GM12878 (cell line): ENCODE measurements around the gene GPER1. TPM values are rescaled to one million over a fixed set of nuclear protein-coding genes. Genes with fewer than 3 reads are reported as not detected.
A peak's percentile ranks its signal among the peaks of the same experiment; 100 is the strongest.

Source experiments
- ATAC-seq: fragments of 200-7000 bp; cut with Tn5 transposase; 3 replicates; pipeline ENCODE4 v1.9.1; 2020; ENCODE audit warnings: mild to moderate bottlenecking, moderate library complexity
- BruUV-seq: library from RNA; stranded (reverse); fragments of 400-500 nt; replicated peaks from 2 replicates; lab custom pipeline; 2021; lab: Mats Ljungman, UMichigan
- CTCF ChIA-PET: fragments of 300-600 bp; sonication (Branson Sonifier 250); formaldehyde crosslinking; extraction: SDS; loops from one replicate; lab custom pipeline; 2021; ENCODE audit warnings: inconsistent platforms; lab: Yijun Ruan, JAX
- POLR2A ChIA-PET: fragments of 350-600 bp; formaldehyde crosslinking; extraction: SDS; loops from one replicate; lab custom pipeline; 2021; ENCODE audit warnings: inconsistent platforms; lab: Charles Lee
- RAD21 ChIA-PET: fragments of 300-600 bp; sonication (Branson Sonifier 250); formaldehyde crosslinking; loops from one replicate; lab custom pipeline; 2023; ENCODE audit warnings: antibody characterized with exemption; ENCODE audit not compliant: unreplicated experiment; lab: Charles Lee
- SMC1A ChIA-PET: fragments of 300-600 bp; sonication (Branson Sonifier 250); formaldehyde crosslinking; loops from one replicate; lab custom pipeline; 2023; ENCODE audit not compliant: unreplicated experiment, uncharacterized antibody; lab: Charles Lee
- DNase-seq: peaks from one replicate; pipeline ENCODE4 v3.0.0-alpha.2; 2011; ENCODE audit warnings: low read depth, low spot score
- FAIRE-seq: peaks from 3 replicates; lab custom pipeline; 2011; peaks lifted over from hg19 to GRCh38; lab: Jason Lieb, UNC
- H2AFZ ChIP-seq: 2 replicates; pipeline ENCODE4 v1.6.0; 2011; ENCODE audit warnings: low read depth, low read length, control low read depth; ENCODE audit not compliant: control insufficient read depth
- H3K27ac ChIP-seq: 2 replicates; pipeline ENCODE4 v1.5.1; 2011; ENCODE audit warnings: control low read depth; ENCODE audit not compliant: control insufficient read depth, insufficient read depth
- H3K27me3 ChIP-seq, 2 experiments: replicated peaks in 1 of 2; 2 replicates each; pipeline versions ENCODE4 v1.6.0 to v1.6.1; 2011; ENCODE audit warnings: low read length in 1 of 2; ENCODE audit not compliant: control insufficient read depth in 2 of 2, insufficient read depth in 2 of 2
- H3K36me3 ChIP-seq, 2 experiments: 2 replicates each; pipeline ENCODE4 v1.5.1; 2011; ENCODE audit warnings: low read length in 1 of 2; ENCODE audit not compliant: control insufficient read depth in 2 of 2, insufficient read depth in 2 of 2
- H3K4me1 ChIP-seq: 2 replicates; pipeline ENCODE4 v1.6.1; 2011; ENCODE audit warnings: mild to moderate bottlenecking, low read length, moderate library complexity, mixed read lengths; ENCODE audit not compliant: control insufficient read depth, insufficient read depth
- H3K4me2 ChIP-seq: 2 replicates; pipeline ENCODE4 v1.6.0; 2011; ENCODE audit warnings: control low read depth; ENCODE audit not compliant: control insufficient read depth, insufficient read depth
- H3K4me3 ChIP-seq: fragments of 200-600 bp; sonication (generic); 2 replicates; pipeline ENCODE4 v1.5.1; 2016
- H3K79me2 ChIP-seq: 2 replicates; pipeline ENCODE4 v1.6.0; 2011; ENCODE audit warnings: low read length; ENCODE audit not compliant: control insufficient read depth, insufficient read depth
- H3K9ac ChIP-seq: 2 replicates; pipeline ENCODE4 v1.8.0; 2011; ENCODE audit warnings: low read length, control low read depth, mixed read lengths; ENCODE audit not compliant: control insufficient read depth, insufficient read depth
- H3K9me3 ChIP-seq: replicated peaks from 3 replicates; pipeline ENCODE4 v1.5.1; 2011; ENCODE audit warnings: mild to moderate bottlenecking, low read length; ENCODE audit not compliant: control insufficient read depth, insufficient read depth
- H4K20me1 ChIP-seq: 2 replicates; pipeline ENCODE4 v1.6.0; 2011; ENCODE audit not compliant: control insufficient read depth, insufficient read depth
- EP300 ChIP-seq, 2 experiments: fragments of 150-350 bp in 1 of 2; IDR thresholded peaks; 2 replicates each; pipeline ENCODE4 v1.6.1; 2011 to 2012; ENCODE audit warnings: low read depth in 2 of 2, low read length in 2 of 2, borderline replicate concordance in 1 of 2, improper control_type of control experiment in 1 of 2, inconsistent platforms in 1 of 2; ENCODE audit not compliant: control insufficient read depth in 1 of 2
- ESRRA ChIP-seq: IDR thresholded peaks from 2 replicates; pipeline ENCODE4 v1.6.1; 2012; ENCODE audit warnings: mild to moderate bottlenecking, low read length, improper control_type of control experiment
- EZH2 ChIP-seq: IDR thresholded peaks from 2 replicates; pipeline ENCODE4 v1.6.1; 2012; ENCODE audit warnings: low read depth, mild to moderate bottlenecking, control low read depth, inconsistent platforms, low read length, borderline replicate concordance; ENCODE audit not compliant: control insufficient read depth
- FOS ChIP-seq: IDR thresholded peaks from 3 replicates; pipeline ENCODE4 v1.6.1; 2011; ENCODE audit warnings: borderline replicate concordance; ENCODE audit not compliant: insufficient read length; ENCODE audit errors: extremely low read depth
- GABPA ChIP-seq: IDR thresholded peaks from 2 replicates; pipeline ENCODE4 v1.6.1; 2014; ENCODE audit warnings: antibody characterized with exemption, low read depth, mild to moderate bottlenecking, inconsistent platforms
- HCFC1 ChIP-seq: fragments of 150-350 bp; IDR thresholded peaks from 2 replicates; pipeline ENCODE4 v1.6.1; 2014; ENCODE audit warnings: low read length
- IKZF1 ChIP-seq: fragments of 450-650 bp; conservative IDR thresholded peaks from 2 replicates; pipeline ENCODE4 v1.6.1; 2017; ENCODE audit warnings: antibody characterized with exemption, mild to moderate bottlenecking
- IRF4 ChIP-seq: IDR thresholded peaks from 2 replicates; pipeline ENCODE4 v1.6.1; 2011; ENCODE audit warnings: low read depth, low read length
- MEF2B ChIP-seq: fragments of 450-650 bp; IDR thresholded peaks from 2 replicates; pipeline ENCODE4 v1.6.1; 2018; ENCODE audit warnings: mild to moderate bottlenecking, moderate library complexity; ENCODE audit not compliant: partially characterized antibody, poor library complexity, severe bottlenecking
- MTA2 ChIP-seq: fragments of 450-650 bp; IDR thresholded peaks from 2 replicates; pipeline ENCODE4 v1.6.1; 2016; ENCODE audit warnings: low read depth, mild to moderate bottlenecking, moderate library complexity
- NR2C2 ChIP-seq: IDR thresholded peaks from 2 replicates; pipeline ENCODE4 v1.6.1; 2011; ENCODE audit warnings: borderline replicate concordance, low read depth; ENCODE audit not compliant: control insufficient read depth, insufficient read length
- NRF1 ChIP-seq: conservative IDR thresholded peaks from 2 replicates; pipeline ENCODE4 v1.6.1; 2011; ENCODE audit warnings: mild to moderate bottlenecking, low read depth, low read length, improper control_type of control experiment
- PAX5 ChIP-seq: IDR thresholded peaks from 2 replicates; pipeline ENCODE4 v1.6.1; 2011; ENCODE audit warnings: low read depth, low read length, borderline replicate concordance
- RAD51 ChIP-seq: fragments of 450-650 bp; IDR thresholded peaks from 2 replicates; pipeline ENCODE4 v1.6.1; 2016; ENCODE audit warnings: moderate library complexity, mild to moderate bottlenecking, inconsistent platforms
- SPI1 ChIP-seq: IDR thresholded peaks from 2 replicates; pipeline ENCODE4 v1.6.1; 2011; ENCODE audit warnings: low read depth, mild to moderate bottlenecking, low read length, moderate library complexity, borderline replicate concordance; ENCODE audit not compliant: insufficient read depth
- WGBS: methylation state at CpG from one replicate; pipeline ENCODE4 v1.1.6; 2016; ENCODE audit warnings: low lambda C conversion rate; ENCODE audit not compliant: insufficient replicate concordance, insufficient coverage; ENCODE audit errors: missing lambda C conversion rate; 5-methylcytosine and 5-hydroxymethylcytosine counted together
- in situ Hi-C: fragments of 300-500 bp; cut with MboI; formaldehyde crosslinking; loops from 9 replicates; pipeline ENCODE4 v1.14.3; 2018; ENCODE audit warnings: mixed read lengths
- intact Hi-C: fragments of 100-400 bp; cut with micrococcal nuclease; formaldehyde crosslinking; loops from one replicate; pipeline ENCODE4 v1.14.2; 2022; ENCODE audit not compliant: unreplicated experiment
- polyA plus RNA-seq, 11 experiments: library from polyadenylated mRNA; depleted of rRNA in 4 of 11; unstranded in 6 of 11; stranded (reverse) in 5 of 11; fragments of >200 nt; fragmentation: Nextera tagmentation in 4 of 11; fragmentation: Illumina TruSeq in 1 of 11; extraction: Ambion mirVana in 4 of 11; extraction: Trizol in 1 of 11; gene quantifications; 1 replicate in 1 of 11; 2 replicates in 10 of 11; pipeline versions ENCODE4 v1.2.1 to v1.2.3, GENCODE V29; 2011 to 2016; ENCODE audit warnings: inconsistent platforms in 2 of 11, missing spikeins in 2 of 11, low read depth in 1 of 11
- total RNA-seq, 4 experiments: library from RNA; depleted of rRNA in 3 of 4; stranded (reverse); fragments of >200 nt in 3 of 4; fragmentation: Illumina TruSeq in 1 of 4; extraction: Trizol in 1 of 4; gene quantifications; 2 replicates each; pipeline versions ENCODE4 v1.2.1 to v1.2.3, GENCODE V29; 2013 to 2021
- TF ChIP-seq, protein P1 (sequence below): IDR thresholded peaks from 2 replicates; pipeline ENCODE4 v1.6.1; 2012; ENCODE audit warnings: mild to moderate bottlenecking, low read depth, low read length
- TF ChIP-seq, protein P2 (sequence below): IDR thresholded peaks from 2 replicates; pipeline ENCODE4 v1.6.1; 2011; ENCODE audit warnings: low read depth, low read length, improper control_type of control experiment, borderline replicate concordance

Gene GPER1
- total and polyA plus RNA-seq, 10 of the 15 experiments (the other 5 are each of a cell fraction or from before 2014, with no cell fraction given) = 0.03 to 6.5 (median 2.6) TPM

DNA sequence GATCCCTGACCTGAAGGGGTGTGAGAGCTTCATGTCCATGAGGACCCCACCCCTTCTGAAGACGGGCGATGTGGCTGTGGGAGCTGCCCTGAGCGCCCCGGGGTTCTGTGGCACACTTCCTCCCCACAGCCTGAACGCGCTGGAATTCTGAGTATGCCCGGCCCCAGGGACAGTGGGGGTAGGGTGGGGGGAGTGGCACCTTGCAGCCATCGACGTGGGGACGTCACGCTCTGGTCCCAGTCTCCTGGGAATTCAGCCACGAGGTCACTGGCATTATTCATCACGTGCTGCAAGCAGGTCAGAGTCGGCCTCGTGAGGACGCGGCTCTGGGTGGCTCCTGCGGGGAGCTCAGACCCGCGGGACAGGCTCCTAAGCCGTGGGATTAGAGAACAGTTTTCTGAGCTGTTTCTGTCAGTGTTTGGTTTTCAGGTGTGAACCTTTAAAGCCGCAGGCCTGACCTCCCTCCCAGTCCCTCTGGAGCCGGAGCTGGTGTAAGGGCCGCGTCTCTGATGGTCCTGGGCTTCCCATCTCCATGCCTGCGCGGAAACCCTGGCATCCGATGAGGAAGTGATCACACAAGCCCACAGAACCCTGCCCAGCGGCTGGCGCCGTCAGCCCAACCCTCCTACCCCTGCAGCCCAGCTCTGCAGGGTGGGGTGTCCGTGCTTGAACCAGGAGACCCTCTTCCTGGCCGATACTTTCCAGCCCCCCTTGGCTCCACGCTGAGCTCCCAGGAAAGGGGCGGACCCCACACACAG is 27.4 kb upstream of the GPER1 start:
- 61% methylated on average over 35 of the region's 35 CpGs for WGBS
- H3K27ac ChIP-seq = peak overlapping the region; percentile 81
- peak; percentile 27 for FAIRE-seq
- no peaks in the 10 kb centered on the region; the same call in 2 of the 3 replicates for H3K9me3 ChIP-seq
- in situ Hi-C loops (loop anchor here (5.0 kb wide), 2 partner anchors 33 to 63 kb away; no protein-coding TSS in a partner anchor), intact Hi-C loops (loop anchor here (10.0 kb wide), 1 partner anchor 156 kb away; no protein-coding TSS in a partner anchor)
- no peaks in the 10 kb centered on the region for H4K20me1 ChIP-seq
- peak; percentile 4; the same call in 2 of the 3 replicates for ATAC-seq
- RAD21 ChIA-PET = interaction anchor here (1.3 to 3.1 kb wide), 4 partner anchors 34 to 66 kb away, joined by 4 to 12 read pairs (median 5); no protein-coding TSS in a partner anchor
- no peak for DNase-seq
- H3K4me3 ChIP-seq = peak overlapping the region; percentile 50; the same call in 1 of the 2 replicates
- H3K9ac ChIP-seq = peak overlapping the region; percentile 39; the same call in 1 of the 2 replicates
- H3K36me3 ChIP-seq = peaks cover 4 to 5% of the 10 kb centered on the region in 2 experiments; a peak in 3 of 4 replicates
- SMC1A ChIA-PET = interaction anchor here (1.6 to 3.6 kb wide), 5 partner anchors 15 to 67 kb away, joined by 3 to 28 read pairs (median 10); partner anchors contain the start of gene GPR146
- H2AFZ ChIP-seq = peak overlapping the region; percentile 30
- CTCF ChIA-PET = interaction anchor here (0.8 to 9.7 kb wide), 8 partner anchors 8 to 115 kb away, joined by 3 to 77 read pairs (median 4); partner anchors contain the start of gene GPR146
- peaks cover 33% of the 10 kb centered on the region for H3K4me1 ChIP-seq
- BruUV-seq = no TSS peak
- H3K4me2 ChIP-seq = peak overlapping the region; percentile 76
- POLR2A ChIA-PET = interaction anchor here (1.1 to 3.0 kb wide), 4 partner anchors 16 to 35 kb away, joined by 3 to 40 read pairs (median 9); partner anchors contain the start of gene GPR146
- no peaks in the 10 kb centered on the region for H3K27me3 ChIP-seq
- peaks cover 11% of the 10 kb centered on the region for H3K79me2 ChIP-seq
- TF ChIP-seq NRF1 = no peak
- TF ChIP-seq RAD51 = peak; percentile 70
- TF ChIP-seq MEF2B = peak; percentile 84
- TF ChIP-seq SPI1 = peak; percentile 49; the same call in 1 of the 2 replicates
- 0 out of 2 replicates have a peak, but pooled peaks have one; percentile 6 for TF ChIP-seq PAX5
- no peak for TF ChIP-seq NR2C2
- no peak for TF ChIP-seq EZH2
- peak in 1 of 2 experiments; percentile 7; a peak in 1 of 4 replicates for TF ChIP-seq EP300 (IDR thresholded peaks at IDR 0.05; ENCODE audit: borderline replicate concordance in 1 of 2, control insufficient read depth in 1 of 2, low read depth in 2 of 2, low read length in 2 of 2)
- TF ChIP-seq FOS = no peak
- TF ChIP-seq, protein P1, sequence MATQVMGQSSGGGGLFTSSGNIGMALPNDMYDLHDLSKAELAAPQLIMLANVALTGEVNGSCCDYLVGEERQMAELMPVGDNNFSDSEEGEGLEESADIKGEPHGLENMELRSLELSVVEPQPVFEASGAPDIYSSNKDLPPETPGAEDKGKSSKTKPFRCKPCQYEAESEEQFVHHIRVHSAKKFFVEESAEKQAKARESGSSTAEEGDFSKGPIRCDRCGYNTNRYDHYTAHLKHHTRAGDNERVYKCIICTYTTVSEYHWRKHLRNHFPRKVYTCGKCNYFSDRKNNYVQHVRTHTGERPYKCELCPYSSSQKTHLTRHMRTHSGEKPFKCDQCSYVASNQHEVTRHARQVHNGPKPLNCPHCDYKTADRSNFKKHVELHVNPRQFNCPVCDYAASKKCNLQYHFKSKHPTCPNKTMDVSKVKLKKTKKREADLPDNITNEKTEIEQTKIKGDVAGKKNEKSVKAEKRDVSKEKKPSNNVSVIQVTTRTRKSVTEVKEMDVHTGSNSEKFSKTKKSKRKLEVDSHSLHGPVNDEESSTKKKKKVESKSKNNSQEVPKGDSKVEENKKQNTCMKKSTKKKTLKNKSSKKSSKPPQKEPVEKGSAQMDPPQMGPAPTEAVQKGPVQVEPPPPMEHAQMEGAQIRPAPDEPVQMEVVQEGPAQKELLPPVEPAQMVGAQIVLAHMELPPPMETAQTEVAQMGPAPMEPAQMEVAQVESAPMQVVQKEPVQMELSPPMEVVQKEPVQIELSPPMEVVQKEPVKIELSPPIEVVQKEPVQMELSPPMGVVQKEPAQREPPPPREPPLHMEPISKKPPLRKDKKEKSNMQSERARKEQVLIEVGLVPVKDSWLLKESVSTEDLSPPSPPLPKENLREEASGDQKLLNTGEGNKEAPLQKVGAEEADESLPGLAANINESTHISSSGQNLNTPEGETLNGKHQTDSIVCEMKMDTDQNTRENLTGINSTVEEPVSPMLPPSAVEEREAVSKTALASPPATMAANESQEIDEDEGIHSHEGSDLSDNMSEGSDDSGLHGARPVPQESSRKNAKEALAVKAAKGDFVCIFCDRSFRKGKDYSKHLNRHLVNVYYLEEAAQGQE = no peak
- TF ChIP-seq HCFC1 = no peak
- TF ChIP-seq, protein P2, sequence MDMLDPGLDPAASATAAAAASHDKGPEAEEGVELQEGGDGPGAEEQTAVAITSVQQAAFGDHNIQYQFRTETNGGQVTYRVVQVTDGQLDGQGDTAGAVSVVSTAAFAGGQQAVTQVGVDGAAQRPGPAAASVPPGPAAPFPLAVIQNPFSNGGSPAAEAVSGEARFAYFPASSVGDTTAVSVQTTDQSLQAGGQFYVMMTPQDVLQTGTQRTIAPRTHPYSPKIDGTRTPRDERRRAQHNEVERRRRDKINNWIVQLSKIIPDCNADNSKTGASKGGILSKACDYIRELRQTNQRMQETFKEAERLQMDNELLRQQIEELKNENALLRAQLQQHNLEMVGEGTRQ = peak; percentile 33
- TF ChIP-seq GABPA = no peak
- TF ChIP-seq IRF4 = 0 out of 2 replicates have a peak, but pooled peaks have one; percentile 7
- 0 out of 2 replicates have a peak, but pooled peaks have one; percentile 8 for TF ChIP-seq MTA2
- no peak for TF ChIP-seq ESRRA
- TF ChIP-seq IKZF1 = 0 out of 2 replicates have a peak, but pooled peaks have one; percentile 51
